Astrocyte (in vitro differentiated cells and primary cell): ENCODE results near the gene CCDC177. TPM values are rescaled to one million over a fixed set of nuclear protein-coding genes. Genes with fewer than 3 reads are reported as not detected.

Experiments used
- DNase-seq: peaks from one replicate; pipeline ENCODE4 v3.0.0-alpha.2; 2010; ENCODE audit warnings: low read depth
- FAIRE-seq: peaks from 2 replicates; lab custom pipeline; 2011; peaks lifted over from hg19 to GRCh38; lab: Jason Lieb, UNC
- H2AFZ ChIP-seq: 2 replicates; pipeline ENCODE4 v1.6.0; 2012; ENCODE audit warnings: low read depth, low read length, inconsistent platforms
- H3K27ac ChIP-seq: 2 replicates; pipeline ENCODE4 v1.5.1; 2011; ENCODE audit warnings: low read depth, low read length, inconsistent platforms
- H3K27me3 ChIP-seq: 2 replicates; pipeline ENCODE4 v1.6.0; 2011; ENCODE audit warnings: low read length, inconsistent platforms; ENCODE audit not compliant: insufficient read depth
- H3K36me3 ChIP-seq: 2 replicates; pipeline ENCODE4 v1.5.1; 2011; ENCODE audit warnings: low read length, inconsistent platforms; ENCODE audit not compliant: insufficient read depth
- H3K4me1 ChIP-seq: 2 replicates; pipeline ENCODE4 v1.5.1; 2011; ENCODE audit warnings: low read length, inconsistent platforms; ENCODE audit not compliant: insufficient read depth
- H3K4me2 ChIP-seq: 2 replicates; pipeline ENCODE4 v1.6.0; 2012; ENCODE audit warnings: low read length, inconsistent platforms
- H3K4me3 ChIP-seq: 2 replicates; pipeline ENCODE4 v1.5.1; 2011; ENCODE audit warnings: low read depth, mild to moderate bottlenecking, low read length, inconsistent platforms; ENCODE audit not compliant: insufficient read depth
- H3K79me2 ChIP-seq: 2 replicates; pipeline ENCODE4 v1.6.0; 2012; ENCODE audit warnings: mild to moderate bottlenecking, low read length, inconsistent platforms; ENCODE audit not compliant: insufficient read depth
- H3K9ac ChIP-seq: 2 replicates; pipeline ENCODE4 v1.6.0; 2012; ENCODE audit warnings: mild to moderate bottlenecking, low read length, inconsistent platforms
- H3K9me3 ChIP-seq: 2 replicates; pipeline ENCODE4 v1.5.1; 2012; ENCODE audit warnings: low read depth, mild to moderate bottlenecking, low read length, inconsistent platforms; ENCODE audit not compliant: insufficient read depth
- H4K20me1 ChIP-seq: 2 replicates; pipeline ENCODE4 v1.6.0; 2012; ENCODE audit warnings: low read length, inconsistent platforms; ENCODE audit not compliant: insufficient read depth
- H3K27ac Mint-ChIP-seq: one replicate; pipeline ENCODE4 v1.8.0; 2021; ENCODE audit warnings: mild to moderate bottlenecking, mixed read lengths; ENCODE audit not compliant: unreplicated experiment
- H3K27me3 Mint-ChIP-seq: one replicate; pipeline ENCODE4 v1.8.0; 2021; ENCODE audit warnings: low read depth, mixed read lengths; ENCODE audit not compliant: unreplicated experiment
- H3K36me3 Mint-ChIP-seq: one replicate; pipeline ENCODE4 v1.8.0; 2021; ENCODE audit warnings: low read depth, mixed read lengths; ENCODE audit not compliant: unreplicated experiment
- H3K4me1 Mint-ChIP-seq: one replicate; pipeline ENCODE4 v1.8.0; 2021; ENCODE audit warnings: low read depth, mixed read lengths; ENCODE audit not compliant: unreplicated experiment
- H3K4me3 Mint-ChIP-seq: one replicate; pipeline ENCODE4 v1.8.0; 2021; ENCODE audit warnings: mild to moderate bottlenecking, moderate library complexity, mixed read lengths; ENCODE audit not compliant: unreplicated experiment
- H3K9me3 Mint-ChIP-seq: one replicate; pipeline ENCODE4 v1.8.0; 2021; ENCODE audit warnings: mild to moderate bottlenecking, mixed read lengths; ENCODE audit not compliant: unreplicated experiment
- EZH2 ChIP-seq: IDR thresholded peaks from 2 replicates; pipeline ENCODE4 v1.6.1; 2012; ENCODE audit warnings: mild to moderate bottlenecking, low read length, inconsistent platforms; ENCODE audit not compliant: insufficient read depth
- total RNA-seq: library from RNA; stranded (reverse); gene quantifications from 2 replicates; pipeline ENCODE4 v1.2.1, GENCODE V29; 2021
- TF ChIP-seq, protein P1 (sequence below): IDR thresholded peaks from 2 replicates; pipeline ENCODE4 v1.5.1; 2011; ENCODE audit warnings: low read depth, mild to moderate bottlenecking, inconsistent platforms, low read length, moderate library complexity; ENCODE audit not compliant: insufficient read depth

The CCDC177 gene
- total RNA-seq, 1 donor from 2014 or later, result not detected

DNA sequence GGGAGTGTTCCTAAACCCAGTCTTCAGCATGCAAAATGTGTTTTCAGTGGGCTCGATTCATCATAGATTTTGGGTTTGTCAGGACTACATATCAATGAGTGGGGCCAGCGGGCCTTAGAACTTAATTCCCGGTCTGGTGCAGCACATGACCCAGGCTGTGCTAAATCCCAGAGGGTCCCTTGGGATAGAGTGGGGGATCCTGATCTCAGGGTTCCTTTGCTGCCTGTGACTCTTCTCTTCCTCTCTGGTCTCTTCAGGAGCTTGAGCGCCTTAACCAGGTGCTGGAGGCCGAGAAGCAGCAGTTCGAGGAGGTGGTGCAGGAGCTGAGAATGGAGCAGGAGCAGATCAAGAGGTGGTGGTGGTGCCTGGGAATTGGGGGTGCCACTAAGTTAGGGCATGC lies 52.6 kb downstream of the CCDC177 start:
- Mint-ChIP-seq H3K4me1 (peaks cover 3% of the 10 kb centered on the region), H3K4me3 (no peak overlapping the region), H3K27me3 (peaks cover 41% of the 10 kb centered on the region), H3K9me3 (no peaks in the 10 kb centered on the region), H3K36me3 (no peaks in the 10 kb centered on the region), H3K27ac (no peak overlapping the region)
- TF ChIP-seq EZH2, result no peak
- TF ChIP-seq, protein P1, sequence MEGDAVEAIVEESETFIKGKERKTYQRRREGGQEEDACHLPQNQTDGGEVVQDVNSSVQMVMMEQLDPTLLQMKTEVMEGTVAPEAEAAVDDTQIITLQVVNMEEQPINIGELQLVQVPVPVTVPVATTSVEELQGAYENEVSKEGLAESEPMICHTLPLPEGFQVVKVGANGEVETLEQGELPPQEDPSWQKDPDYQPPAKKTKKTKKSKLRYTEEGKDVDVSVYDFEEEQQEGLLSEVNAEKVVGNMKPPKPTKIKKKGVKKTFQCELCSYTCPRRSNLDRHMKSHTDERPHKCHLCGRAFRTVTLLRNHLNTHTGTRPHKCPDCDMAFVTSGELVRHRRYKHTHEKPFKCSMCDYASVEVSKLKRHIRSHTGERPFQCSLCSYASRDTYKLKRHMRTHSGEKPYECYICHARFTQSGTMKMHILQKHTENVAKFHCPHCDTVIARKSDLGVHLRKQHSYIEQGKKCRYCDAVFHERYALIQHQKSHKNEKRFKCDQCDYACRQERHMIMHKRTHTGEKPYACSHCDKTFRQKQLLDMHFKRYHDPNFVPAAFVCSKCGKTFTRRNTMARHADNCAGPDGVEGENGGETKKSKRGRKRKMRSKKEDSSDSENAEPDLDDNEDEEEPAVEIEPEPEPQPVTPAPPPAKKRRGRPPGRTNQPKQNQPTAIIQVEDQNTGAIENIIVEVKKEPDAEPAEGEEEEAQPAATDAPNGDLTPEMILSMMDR, result no peak
- Histone ChIP-seq H3K9ac (no peak overlapping the region), H3K4me3 (no peak overlapping the region), H3K4me2 (no peak overlapping the region), H4K20me1 (no peaks in the 10 kb centered on the region), H3K79me2 (no peaks in the 10 kb centered on the region), H3K27ac (no peak overlapping the region), H3K36me3 (no peaks in the 10 kb centered on the region), H3K4me1 (no peaks in the 10 kb centered on the region), H3K27me3 (peaks cover 15% of the 10 kb centered on the region), H3K9me3 (no peaks in the 10 kb centered on the region), H2AFZ (no peak overlapping the region)
- no peak for FAIRE-seq
- DNase-seq, result no peak

Other genes starting within 250 kb of the CCDC177 start
- gene ERH, start 176.6 kb downstream of the CCDC177 start, total RNA-seq, result 233 and 255 TPM in 2 replicates
- 69.5 and 79.1 TPM in 2 replicates for gene SLC39A9, start 176.2 kb downstream of the CCDC177 start, total RNA-seq
- 0.05 and 0.14 TPM in 2 replicates for gene PLEKHD1, start 90.1 kb downstream of the CCDC177 start, total RNA-seq
- 25.6 and 30.6 TPM in 2 replicates for gene SUSD6, start 36.7 kb upstream of the CCDC177 start, total RNA-seq
- 195 and 203 TPM in 2 replicates for gene SRSF5, start 192.3 kb upstream of the CCDC177 start, total RNA-seq
- not detected in 2 replicates for gene SLC10A1, start 222.4 kb upstream of the CCDC177 start, total RNA-seq